HCT116 (cell line): ENCODE data around the gene LRRC43. TPM values are rescaled to one million over a fixed set of nuclear protein-coding genes. Genes with fewer than 3 reads are reported as not detected.

ENCODE experiments used
- ATAC-seq: fragments of 200-7000 bp; cut with Tn5 transposase; 2 replicates; pipeline ENCODE4 v1.9.1; 2020; ENCODE audit warnings: mild to moderate bottlenecking, moderate library complexity
- BruUV-seq: library from RNA; stranded (reverse); fragments of 400-500 nt; replicated peaks from 2 replicates; lab custom pipeline; 2021; lab: Mats Ljungman, UMichigan
- CTCF ChIA-PET: fragments of 300-600 bp; sonication (Branson Sonifier 250); formaldehyde crosslinking; loops from one replicate; lab custom pipeline; 2021; ENCODE audit warnings: antibody characterized with exemption; lab: Charles Lee
- POLR2A ChIA-PET: fragments of 300-600, 350-600 bp; sonication (Branson Sonifier 250); formaldehyde crosslinking; loops from one replicate; lab custom pipeline; 2021; ENCODE audit warnings: antibody characterized with exemption; lab: Charles Lee
- RAD21 ChIA-PET, 2 experiments: fragments of 300-600 bp; sonication (Branson Sonifier 250); formaldehyde crosslinking; loops; one replicate each; lab custom pipeline; 2023; ENCODE audit warnings: low total read pairs in 2 of 2; ENCODE audit not compliant: uncharacterized antibody in 2 of 2, unreplicated experiment in 2 of 2, low non-redundant PET in 1 of 2; lab: Charles Lee
- DNase-seq: peaks from one replicate; pipeline ENCODE4 v3.0.0-alpha.2; 2010; ENCODE audit warnings: low read depth, low spot score
- H2AFZ ChIP-seq: fragments of 200-600 bp; shearing (Covaris generic), sonication (generic); 2 replicates; pipeline ENCODE4 v1.6.1; 2017; ENCODE audit warnings: low read depth, mixed run types, mixed read lengths, antibody characterized with exemption, low read length; ENCODE audit not compliant: poor library complexity, severe bottlenecking
- H3K27ac ChIP-seq: 2 replicates; pipeline ENCODE4 v1.5.1; 2012; ENCODE audit warnings: low read depth, low read length
- H3K27me3 ChIP-seq: fragments of 200-600 bp; sonication (generic); 2 replicates; pipeline ENCODE4 v1.6.1; 2016; ENCODE audit warnings: mixed run types, low read length, mixed read lengths; ENCODE audit not compliant: insufficient read depth
- H3K36me3 ChIP-seq, 2 experiments: fragments of 200-500 bp in 1 of 2; fragments of 200-600 bp in 1 of 2; sonication (Bioruptor generic) in 1 of 2; sonication (generic) in 1 of 2; 2 replicates each; pipeline versions ENCODE4 v1.5.1 to v1.6.1; 2014 to 2016; ENCODE audit warnings: low read length in 2 of 2, inconsistent platforms in 1 of 2, mixed read lengths in 1 of 2, mixed run types in 1 of 2; ENCODE audit not compliant: insufficient read depth in 2 of 2, control insufficient read depth in 1 of 2
- H3K4me1 ChIP-seq, 2 experiments: fragments of 200-600 bp in 1 of 2; sonication (generic) in 1 of 2; 2 replicates each; pipeline versions ENCODE4 v1.5.1 to v1.6.1; 2012 to 2017; ENCODE audit warnings: low read length in 2 of 2, inconsistent platforms in 1 of 2, mild to moderate bottlenecking in 1 of 2, mixed read lengths in 1 of 2, mixed run types in 1 of 2, moderate library complexity in 1 of 2; ENCODE audit not compliant: insufficient read depth in 2 of 2, control insufficient read depth in 1 of 2
- H3K4me2 ChIP-seq: fragments of 200-600 bp; sonication (generic); 2 replicates; pipeline ENCODE4 v1.6.1; 2017; ENCODE audit warnings: mixed run types, low read length, mixed read lengths
- H3K4me3 ChIP-seq, 2 experiments: fragments of 200-600 bp in 1 of 2; sonication (generic) in 1 of 2; replicated peaks in 1 of 2; 2 replicates each; pipeline ENCODE4 v1.5.1; 2011 to 2016; ENCODE audit warnings: low read length in 2 of 2, control low read depth in 1 of 2, low read depth in 1 of 2, mild to moderate bottlenecking in 1 of 2, mixed read lengths in 1 of 2, mixed run types in 1 of 2
- H3K79me2 ChIP-seq: fragments of 200-600 bp; sonication (generic); 2 replicates; pipeline ENCODE4 v1.6.1; 2017; ENCODE audit warnings: mild to moderate bottlenecking, mixed run types, low read length, moderate library complexity, mixed read lengths; ENCODE audit not compliant: insufficient read depth
- H3K9ac ChIP-seq: fragments of 200-600 bp; sonication (generic); 2 replicates; pipeline ENCODE4 v1.6.1; 2016; ENCODE audit warnings: low read length, mixed read lengths
- H3K9me2 ChIP-seq: fragments of 200-600 bp; sonication (generic), shearing (Covaris generic); 2 replicates; pipeline ENCODE4 v1.6.1; 2017; ENCODE audit warnings: mixed run types, mild to moderate bottlenecking, moderate library complexity; ENCODE audit not compliant: insufficient read depth
- H3K9me3 ChIP-seq, 2 experiments: fragments of 200-500 bp in 1 of 2; fragments of 200-600 bp in 1 of 2; sonication (Bioruptor generic) in 1 of 2; sonication (generic) in 1 of 2; 2 replicates each; pipeline ENCODE4 v1.6.1; 2014 to 2017; ENCODE audit warnings: low read length in 2 of 2, mixed read lengths in 2 of 2, inconsistent platforms in 1 of 2, low read depth in 1 of 2, mild to moderate bottlenecking in 1 of 2, mixed run types in 1 of 2, moderate library complexity in 1 of 2; ENCODE audit not compliant: control insufficient read depth in 1 of 2, insufficient read depth in 1 of 2
- H4K20me1 ChIP-seq: fragments of 200-600 bp; sonication (generic), shearing (Covaris generic); 2 replicates; pipeline ENCODE4 v1.6.1; 2017; ENCODE audit warnings: mixed run types, mild to moderate bottlenecking, moderate library complexity; ENCODE audit not compliant: insufficient read depth
- CBX3 ChIP-seq: IDR thresholded peaks from 2 replicates; pipeline ENCODE4 v1.6.1; 2012; ENCODE audit warnings: low read depth
- CEBPB ChIP-seq: IDR thresholded peaks from 2 replicates; pipeline ENCODE4 v1.6.1; 2012; ENCODE audit warnings: low read depth
- EZH2 ChIP-seq: fragments of 200-600 bp; sonication (generic); IDR thresholded peaks from 2 replicates; pipeline ENCODE4 v1.6.1; 2017; ENCODE audit warnings: antibody characterized with exemption, mixed run types
- EZH2phosphoT487 ChIP-seq: fragments of 200-600 bp; IDR thresholded peaks from 2 replicates; pipeline ENCODE4 v1.6.1; 2018; ENCODE audit warnings: antibody characterized with exemption, borderline replicate concordance
- POLR2A ChIP-seq: IDR thresholded peaks from 2 replicates; pipeline ENCODE4 v1.7.0; 2011; ENCODE audit warnings: borderline replicate concordance; ENCODE audit not compliant: insufficient read depth, insufficient read length; ENCODE audit errors: extremely low read depth
- POLR2AphosphoS5 ChIP-seq: IDR thresholded peaks from 2 replicates; pipeline ENCODE4 v1.6.1; 2011; ENCODE audit warnings: mild to moderate bottlenecking, low read depth, low read length, moderate library complexity
- SIN3A ChIP-seq: IDR thresholded peaks from 2 replicates; pipeline ENCODE4 v1.6.1; 2012; ENCODE audit warnings: low read depth
- SP1 ChIP-seq: IDR thresholded peaks from 2 replicates; pipeline ENCODE4 v1.6.1; 2012; ENCODE audit warnings: low read depth
- SRF ChIP-seq: IDR thresholded peaks from 2 replicates; pipeline ENCODE4 v1.6.1; 2012; ENCODE audit warnings: low read depth
- ZFX ChIP-seq: fragments of 450-650 bp; IDR thresholded peaks from 2 replicates; pipeline ENCODE4 v1.6.1; 2017
- intact Hi-C: fragments of 100-400 bp; cut with micrococcal nuclease; formaldehyde crosslinking; loops from 2 replicates; pipeline ENCODE4 v1.10.0; 2022
- total RNA-seq: library from RNA; stranded (reverse); gene quantifications from one replicate; pipeline ENCODE4 v1.2.1, GENCODE V29; 2021; ENCODE audit not compliant: unreplicated experiment
- TF ChIP-seq, protein P1 (sequence below): IDR thresholded peaks from 2 replicates; pipeline ENCODE4 v1.6.1; 2012
- TF ChIP-seq, protein P2 (sequence below): IDR thresholded peaks from 2 replicates; pipeline ENCODE4 v1.6.1; 2012

Gene LRRC43
- total RNA-seq, 1 experiment from 2014 or later: not detected

DNA sequence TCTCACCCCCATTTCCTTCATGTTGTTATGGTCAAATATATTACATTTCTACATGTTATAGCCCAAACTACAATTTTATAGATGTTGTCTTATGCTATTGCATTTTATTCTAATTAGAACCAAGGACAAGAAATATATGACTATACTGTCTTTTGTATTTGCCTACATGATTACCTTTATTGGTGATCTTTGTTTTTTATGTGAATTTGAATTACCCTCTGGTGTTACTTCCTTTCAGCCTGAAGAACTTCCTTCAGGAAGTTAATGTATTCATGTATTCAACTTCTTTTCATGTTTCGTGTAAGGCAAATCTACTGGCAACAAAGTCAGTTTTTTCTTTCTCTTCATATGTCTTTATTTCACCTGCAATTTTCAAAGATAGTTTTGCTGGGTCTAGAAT is 11.9 kb downstream of the LRRC43 start (continued):
- TF ChIP-seq CEBPB: no peak
- TF ChIP-seq SRF: no peak
- TF ChIP-seq, protein P1, sequence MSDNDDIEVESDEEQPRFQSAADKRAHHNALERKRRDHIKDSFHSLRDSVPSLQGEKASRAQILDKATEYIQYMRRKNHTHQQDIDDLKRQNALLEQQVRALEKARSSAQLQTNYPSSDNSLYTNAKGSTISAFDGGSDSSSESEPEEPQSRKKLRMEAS: no peak

DNA sequence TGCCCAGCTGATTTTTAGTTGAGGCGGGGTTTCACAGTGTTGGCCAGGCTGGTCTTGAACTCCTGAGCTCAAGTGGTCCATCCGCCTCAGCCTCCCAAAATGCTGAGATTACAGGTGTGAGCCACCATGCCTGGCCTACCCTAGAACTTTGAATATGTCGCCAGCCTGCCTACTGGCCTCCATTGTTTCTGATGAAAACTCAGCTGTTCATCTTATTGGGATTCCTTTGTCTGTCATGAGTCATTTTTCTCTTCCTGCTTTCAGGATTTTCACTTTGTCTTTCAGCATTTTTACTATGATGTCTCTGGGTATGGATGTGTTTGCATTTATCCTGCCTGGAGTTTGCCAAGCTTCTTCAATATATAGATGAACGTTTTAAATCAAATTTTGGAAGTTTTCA is 12.5 kb downstream of the LRRC43 start:
- intact Hi-C loops: no loop called here
- ATAC-seq (no peak), DNase-seq (no peak)
- Histone ChIP-seq H3K4me2 (no peak overlapping the region), H4K20me1 (no peaks in the 10 kb centered on the region), H3K4me3 (no peak overlapping the region), H3K79me2 (no peaks in the 10 kb centered on the region), H3K9me2 (no peaks in the 10 kb centered on the region), H3K27me3 (no peaks in the 10 kb centered on the region), H3K9me3 (peaks cover 0 to 10% of the 10 kb centered on the region in 2 experiments; a peak in 2 of 4 replicates), H3K9ac (no peak overlapping the region), H3K27ac (no peak overlapping the region), H3K4me1 (no peaks in the 10 kb centered on the region), H3K36me3 (no peaks in the 10 kb centered on the region), H2AFZ (no peak overlapping the region)
- ChIA-PET POLR2A (no interaction called here), RAD21 (no interaction called here), CTCF (no interaction called here)
- TF ChIP-seq EZH2: no peak
- TF ChIP-seq SP1: no peak
- no peak for TF ChIP-seq EZH2phosphoT487
- TF ChIP-seq, protein P1: no peak
- TF ChIP-seq, protein P2, sequence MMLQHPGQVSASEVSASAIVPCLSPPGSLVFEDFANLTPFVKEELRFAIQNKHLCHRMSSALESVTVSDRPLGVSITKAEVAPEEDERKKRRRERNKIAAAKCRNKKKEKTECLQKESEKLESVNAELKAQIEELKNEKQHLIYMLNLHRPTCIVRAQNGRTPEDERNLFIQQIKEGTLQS: no peak
- TF ChIP-seq POLR2AphosphoS5: no peak
- TF ChIP-seq ZFX: no peak
- no peak for TF ChIP-seq SIN3A
- BruUV-seq: no TSS peak

DNA sequence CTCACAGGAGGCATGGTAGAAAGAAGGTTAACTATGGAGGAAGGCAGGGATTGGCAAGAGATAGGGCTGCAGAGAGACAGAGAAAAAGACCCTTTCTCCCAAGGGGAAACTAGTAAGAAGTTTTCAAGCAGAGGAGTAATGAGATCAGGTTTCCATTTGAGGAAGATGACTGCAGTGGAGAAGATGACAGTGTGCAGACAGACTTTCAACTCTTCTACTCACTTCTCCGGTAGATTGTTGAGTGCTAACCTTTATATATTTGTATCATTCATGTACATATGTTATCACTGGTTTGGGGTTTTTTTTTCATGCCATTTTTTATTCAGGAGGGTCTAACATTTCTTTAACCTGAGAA is 14.7 kb downstream of the LRRC43 start:
- Histone ChIP-seq H3K27me3 (no peaks in the 10 kb centered on the region), H2AFZ (no peak overlapping the region), H3K4me2 (no peak overlapping the region), H3K9me3 (peaks cover 0 to 10% of the 10 kb centered on the region in 2 experiments; a peak in 2 of 4 replicates), H3K79me2 (no peaks in the 10 kb centered on the region), H3K9me2 (no peaks in the 10 kb centered on the region), H3K27ac (no peak overlapping the region), H3K4me1 (peaks cover 0 to 2% of the 10 kb centered on the region in 2 experiments; a peak in 1 of 4 replicates), H3K4me3 (no peak overlapping the region), H3K36me3 (no peaks in the 10 kb centered on the region), H3K9ac (no peak overlapping the region), H4K20me1 (no peaks in the 10 kb centered on the region)
- TF ChIP-seq, protein P1: no peak
- TF ChIP-seq POLR2A (no peak), EZH2 (no peak), ZFX (no peak), CBX3 (no peak)
- RAD21 ChIA-PET: no interaction called here
- intact Hi-C loops: no loop called here
- POLR2A ChIA-PET: no interaction called here
- ATAC-seq (no peak), DNase-seq (no peak)
- CTCF ChIA-PET: no interaction called here
- BruUV-seq: no TSS peak
